HepG2 (cell line): Measurements from ENCODE around the gene POLR2F. TPM values are rescaled to one million over a fixed set of nuclear protein-coding genes. Genes with fewer than 3 reads are reported as not detected.

Experiments
- DBP ChIP-seq: sonication (generic); formaldehyde crosslinking; IDR thresholded peaks from 2 replicates; pipeline ENCODE4 v1.4.0; 2020; ENCODE audit warnings: missing genetic modification reagents; ENCODE audit errors: not compliant biosample characterization
- ESRRA ChIP-seq: sonication (generic); formaldehyde crosslinking; IDR thresholded peaks from 2 replicates; pipeline ENCODE4 v1.5.1; 2020; ENCODE audit warnings: mild to moderate bottlenecking, low read depth, missing genetic modification reagents
- HNRNPLL ChIP-seq: fragments of 200-400 bp; formaldehyde crosslinking; IDR thresholded peaks from 2 replicates; pipeline ENCODE4 v1.6.1; 2017; ENCODE audit warnings: mild to moderate bottlenecking, low read depth, low read length; ENCODE audit not compliant: poor library complexity, severe bottlenecking
- HOXA7 ChIP-seq: sonication (generic); formaldehyde crosslinking; IDR thresholded peaks from 2 replicates; pipeline ENCODE4 v1.8.1; 2022; ENCODE audit warnings: mild to moderate bottlenecking, missing genetic modification reagents, moderate library complexity
- KDM5A ChIP-seq: fragments of 200-600 bp; sonication (generic); IDR thresholded peaks from 2 replicates; pipeline ENCODE4 v1.7.0; 2018; ENCODE audit warnings: antibody characterized with exemption, mild to moderate bottlenecking, low read length, borderline replicate concordance
- KLF12 ChIP-seq: sonication (generic); formaldehyde crosslinking; IDR thresholded peaks from 2 replicates; pipeline ENCODE4 v1.4.0; 2020; ENCODE audit warnings: missing genetic modification reagents, borderline replicate concordance
- KMT2B ChIP-seq: IDR thresholded peaks from 2 replicates; pipeline ENCODE4 v1.6.1; 2016; ENCODE audit warnings: missing genetic modification reagents, missing compliant biosample characterization
- NFATC3 ChIP-seq: sonication (generic); formaldehyde crosslinking; IDR thresholded peaks from 2 replicates; pipeline ENCODE4 v1.5.1; 2020; ENCODE audit warnings: mild to moderate bottlenecking, missing genetic modification reagents
- NFE2 ChIP-seq: sonication (generic); formaldehyde crosslinking; IDR thresholded peaks from 2 replicates; pipeline ENCODE4 v1.4.0; 2020; ENCODE audit warnings: missing genetic modification reagents
- NFE2L1 ChIP-seq: sonication (generic); formaldehyde crosslinking; IDR thresholded peaks from 2 replicates; pipeline ENCODE4 v1.4.0; 2020; ENCODE audit warnings: missing genetic modification reagents, mild to moderate bottlenecking, borderline replicate concordance
- PITX1 ChIP-seq: sonication (generic); formaldehyde crosslinking; IDR thresholded peaks from 2 replicates; pipeline ENCODE4 v1.5.1; 2020; ENCODE audit warnings: mild to moderate bottlenecking, missing genetic modification reagents
- SALL2 ChIP-seq: sonication (generic); formaldehyde crosslinking; IDR thresholded peaks from 2 replicates; pipeline ENCODE4 v1.8.1; 2023; ENCODE audit warnings: mild to moderate bottlenecking, missing genetic modification reagents, inconsistent platforms
- SNAPC5 ChIP-seq: sonication (generic); formaldehyde crosslinking; IDR thresholded peaks from 2 replicates; pipeline ENCODE4 v1.8.1; 2023; ENCODE audit warnings: mild to moderate bottlenecking, missing genetic modification reagents, borderline replicate concordance
- TSC22D2 ChIP-seq: sonication (generic); formaldehyde crosslinking; IDR thresholded peaks from 2 replicates; pipeline ENCODE4 v1.5.1; 2020; ENCODE audit warnings: missing genetic modification reagents, mild to moderate bottlenecking, borderline replicate concordance
- ZBTB20 ChIP-seq: sonication (generic); formaldehyde crosslinking; IDR thresholded peaks from 2 replicates; pipeline ENCODE4 v1.8.1; 2023; ENCODE audit warnings: missing genetic modification reagents, low read depth, mild to moderate bottlenecking, borderline replicate concordance
- ZBTB37 ChIP-seq: sonication (generic); formaldehyde crosslinking; IDR thresholded peaks from 2 replicates; pipeline ENCODE4 v1.4.0; 2020; ENCODE audit warnings: mild to moderate bottlenecking, missing genetic modification reagents
- ZBTB8A ChIP-seq: sonication (generic); formaldehyde crosslinking; IDR thresholded peaks from 2 replicates; pipeline ENCODE4 v1.4.0; 2020; ENCODE audit warnings: mild to moderate bottlenecking, low read depth, missing genetic modification reagents, borderline replicate concordance
- ZNF329 ChIP-seq: sonication (generic); formaldehyde crosslinking; IDR thresholded peaks from 2 replicates; pipeline ENCODE4 v1.9.0; 2021; ENCODE audit warnings: low read depth, mild to moderate bottlenecking, missing genetic modification reagents
- ZNF350 ChIP-seq: sonication (generic); formaldehyde crosslinking; IDR thresholded peaks from 2 replicates; pipeline ENCODE4 v1.4.0; 2020; ENCODE audit warnings: mild to moderate bottlenecking, low read depth, missing genetic modification reagents, borderline replicate concordance
- ZNF530 ChIP-seq: sonication (generic); formaldehyde crosslinking; IDR thresholded peaks from 2 replicates; pipeline ENCODE4 v1.5.0; 2020; ENCODE audit warnings: low read depth, mild to moderate bottlenecking, missing genetic modification reagents
- ZNF563 ChIP-seq: sonication (generic); formaldehyde crosslinking; IDR thresholded peaks from 2 replicates; pipeline ENCODE4 v1.8.0; 2022; ENCODE audit warnings: mild to moderate bottlenecking, moderate library complexity, missing genetic modification reagents
- ZNF616 ChIP-seq: sonication (generic); formaldehyde crosslinking; IDR thresholded peaks from 2 replicates; pipeline ENCODE4 v1.5.0; 2020; ENCODE audit warnings: low read depth, mild to moderate bottlenecking, missing genetic modification reagents
- ZNF737 ChIP-seq: sonication (generic); formaldehyde crosslinking; IDR thresholded peaks from 2 replicates; pipeline ENCODE4 v1.5.0; 2020; ENCODE audit warnings: missing genetic modification reagents, mild to moderate bottlenecking, borderline replicate concordance
- ZNF740 ChIP-seq: sonication (generic); formaldehyde crosslinking; IDR thresholded peaks from 2 replicates; pipeline ENCODE4 v1.4.0; 2020; ENCODE audit warnings: missing genetic modification reagents
- polyA plus RNA-seq, 8 experiments: library from polyadenylated mRNA; depleted of rRNA in 3 of 8; stranded (reverse) in 7 of 8; unstranded in 1 of 8; fragments of >200 nt; fragmentation: Illumina TruSeq in 4 of 8; extraction: Trizol in 4 of 8; gene quantifications; 2 replicates each; pipeline versions ENCODE4 v1.2.1 to v1.2.3, GENCODE V29; 2011 to 2016; ENCODE audit warnings: low read depth in 4 of 8, missing spikeins in 1 of 8, mixed read lengths in 1 of 8; ENCODE audit not compliant: insufficient read depth in 1 of 8
- total RNA-seq, 5 experiments: library from RNA; depleted of rRNA; stranded (reverse); fragments of >200 nt; fragmentation: Illumina TruSeq; extraction: Trizol; gene quantifications; 2 replicates each; pipeline ENCODE4 v1.2.3, GENCODE V29; 2016; ENCODE audit warnings: low read depth in 1 of 5
- TF ChIP-seq, protein P1 (sequence below): sonication (generic); formaldehyde crosslinking; IDR thresholded peaks from 2 replicates; pipeline ENCODE4 v1.4.0; 2020; ENCODE audit warnings: missing genetic modification reagents, borderline replicate concordance

The POLR2F gene
- total and polyA plus RNA-seq, 2 of the 13 experiments (the other 11 are each of a cell fraction or from before 2014, with no cell fraction given), result 135 to 158 TPM

DNA sequence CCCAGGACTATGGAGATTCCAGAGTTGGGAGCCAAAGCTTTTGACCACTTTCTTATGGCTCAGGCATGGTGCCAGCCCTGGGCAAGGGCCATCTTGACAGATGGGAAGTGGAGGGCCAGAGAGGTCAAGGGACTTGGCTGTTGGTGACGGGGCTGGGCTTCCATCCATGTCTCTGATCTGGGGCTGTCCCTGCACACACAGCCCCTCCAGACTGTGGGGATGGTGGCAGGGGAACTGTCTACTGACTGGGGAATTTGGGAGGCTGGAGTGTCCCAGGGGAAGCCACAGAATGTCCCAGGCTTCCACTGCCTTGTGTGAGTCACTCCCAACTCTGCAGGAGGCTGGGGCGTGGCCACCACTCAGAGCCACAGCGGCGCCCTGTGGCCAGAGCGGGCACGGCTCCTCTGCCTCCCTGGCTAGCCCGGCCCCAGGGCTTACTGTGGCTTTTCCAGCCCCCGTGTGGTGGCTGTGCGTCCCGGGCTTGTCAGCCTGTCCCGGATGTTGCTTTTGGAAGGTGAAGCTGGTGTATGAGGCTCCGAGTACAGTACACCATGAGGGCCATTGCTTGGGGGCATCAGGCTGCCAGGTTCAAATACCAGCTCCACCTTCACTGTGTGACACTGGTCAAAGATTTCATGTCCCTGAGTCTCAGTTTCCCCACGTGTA is 19.7 kb upstream of the POLR2F start (continued):
- no peak for TF ChIP-seq KMT2B (CRISPR knock-in tag)
- TF ChIP-seq ZNF530 (CRISPR knock-in tag), result no peak
- no peak for TF ChIP-seq ZNF737
- TF ChIP-seq, protein P1, sequence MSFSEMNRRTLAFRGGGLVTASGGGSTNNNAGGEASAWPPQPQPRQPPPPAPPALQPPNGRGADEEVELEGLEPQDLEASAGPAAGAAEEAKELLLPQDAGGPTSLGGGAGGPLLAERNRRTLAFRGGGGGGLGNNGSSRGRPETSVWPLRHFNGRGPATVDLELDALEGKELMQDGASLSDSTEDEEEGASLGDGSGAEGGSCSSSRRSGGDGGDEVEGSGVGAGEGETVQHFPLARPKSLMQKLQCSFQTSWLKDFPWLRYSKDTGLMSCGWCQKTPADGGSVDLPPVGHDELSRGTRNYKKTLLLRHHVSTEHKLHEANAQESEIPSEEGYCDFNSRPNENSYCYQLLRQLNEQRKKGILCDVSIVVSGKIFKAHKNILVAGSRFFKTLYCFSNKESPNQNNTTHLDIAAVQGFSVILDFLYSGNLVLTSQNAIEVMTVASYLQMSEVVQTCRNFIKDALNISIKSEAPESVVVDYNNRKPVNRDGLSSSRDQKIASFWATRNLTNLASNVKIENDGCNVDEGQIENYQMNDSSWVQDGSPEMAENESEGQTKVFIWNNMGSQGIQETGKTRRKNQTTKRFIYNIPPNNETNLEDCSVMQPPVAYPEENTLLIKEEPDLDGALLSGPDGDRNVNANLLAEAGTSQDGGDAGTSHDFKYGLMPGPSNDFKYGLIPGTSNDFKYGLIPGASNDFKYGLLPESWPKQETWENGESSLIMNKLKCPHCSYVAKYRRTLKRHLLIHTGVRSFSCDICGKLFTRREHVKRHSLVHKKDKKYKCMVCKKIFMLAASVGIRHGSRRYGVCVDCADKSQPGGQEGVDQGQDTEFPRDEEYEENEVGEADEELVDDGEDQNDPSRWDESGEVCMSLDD (CRISPR knock-in tag), result no peak
- TF ChIP-seq HNRNPLL, result peak; percentile 39
- no peak for TF ChIP-seq ZBTB20 (CRISPR knock-in tag)
- TF ChIP-seq NFATC3, result no peak
- TF ChIP-seq DBP, result no peak
- no peak for TF ChIP-seq ZNF563 (CRISPR knock-in tag)
- 0 out of 2 replicates have a peak, but pooled peaks have one; percentile 50 for TF ChIP-seq ZNF740 (CRISPR knock-in tag)
- TF ChIP-seq NFE2 (CRISPR knock-in tag), result no peak
- no peak for TF ChIP-seq ZNF616 (CRISPR knock-in tag)
- 0 out of 2 replicates have a peak, but pooled peaks have one; percentile 22 for TF ChIP-seq ESRRA
- peak; percentile 83 for TF ChIP-seq ZNF350 (CRISPR knock-in tag)
- no peak for TF ChIP-seq ZNF329 (CRISPR knock-in tag)
- TF ChIP-seq KDM5A, result no peak
- peak; percentile 98; the same call in 1 of the 2 replicates for TF ChIP-seq KLF12 (CRISPR knock-in tag)
- TF ChIP-seq TSC22D2 (CRISPR knock-in tag), result no peak
- peak; percentile 57; the same call in 1 of the 2 replicates for TF ChIP-seq PITX1
- TF ChIP-seq ZBTB8A (CRISPR knock-in tag), result no peak
- TF ChIP-seq NFE2L1 (CRISPR knock-in tag), result no peak
- TF ChIP-seq SALL2 (CRISPR knock-in tag), result peak; percentile 79; the same call in 1 of the 2 replicates
- TF ChIP-seq SNAPC5 (CRISPR knock-in tag), result no peak
- TF ChIP-seq HOXA7 (CRISPR knock-in tag), result no peak
- TF ChIP-seq ZBTB37, result no peak
